Karpas-422 (cell line): Measurements from ENCODE around the gene CRISP1. TPM values are rescaled to one million over a fixed set of nuclear protein-coding genes. Genes with fewer than 3 reads are reported as not detected.
"Not testable (repeated sequence)": the region's sequence is repeated elsewhere in the genome, so short reads cannot be mapped to it uniquely, and the experiment has no call there.

Experiments used
- DNase-seq: peaks from one replicate; pipeline ENCODE4 v3.0.0-alpha.2; 2015
- H2AFZ ChIP-seq: fragments of 200-600 bp; sonication (generic); 2 replicates; pipeline ENCODE4 v1.6.1; 2014; ENCODE audit warnings: antibody characterized with exemption, low read length, mixed read lengths
- H3K27ac ChIP-seq: fragments of 200-600 bp; sonication (generic); 2 replicates; pipeline ENCODE4 v1.5.1; 2014; ENCODE audit warnings: mild to moderate bottlenecking, low read length, moderate library complexity
- H3K27me3 ChIP-seq: fragments of 200-600 bp; sonication (generic); 2 replicates; pipeline ENCODE4 v1.6.1; 2014; ENCODE audit warnings: low read length, mixed read lengths
- H3K36me3 ChIP-seq: fragments of 200-600 bp; sonication (generic); 2 replicates; pipeline ENCODE4 v1.6.1; 2014; ENCODE audit warnings: low read length, mixed read lengths; ENCODE audit not compliant: insufficient read depth
- H3K4me1 ChIP-seq: fragments of 200-600 bp; sonication (generic); 2 replicates; pipeline ENCODE4 v1.6.1; 2014; ENCODE audit warnings: mild to moderate bottlenecking, low read length, mixed read lengths
- H3K4me2 ChIP-seq: fragments of 200-600 bp; sonication (generic); 2 replicates; pipeline ENCODE4 v1.6.1; 2014; ENCODE audit warnings: low read length, low read depth, mild to moderate bottlenecking; ENCODE audit not compliant: poor library complexity, severe bottlenecking
- H3K4me3 ChIP-seq: fragments of 200-600 bp; sonication (generic); 2 replicates; pipeline ENCODE4 v1.5.1; 2014; ENCODE audit warnings: mild to moderate bottlenecking, antibody characterized with exemption, low read length, mixed read lengths
- H3K79me2 ChIP-seq: fragments of 200-600 bp; sonication (generic); 2 replicates; pipeline ENCODE4 v1.6.1; 2014; ENCODE audit warnings: mild to moderate bottlenecking, low read length, mixed read lengths
- H3K9ac ChIP-seq: fragments of 200-600 bp; sonication (generic); 2 replicates; pipeline ENCODE4 v1.6.0; 2014; ENCODE audit warnings: low read length
- H3K9me2 ChIP-seq: fragments of 200-600 bp; sonication (generic), shearing (Covaris generic); replicated peaks from 2 replicates; pipeline ENCODE4 v1.6.0; 2014; ENCODE audit warnings: mild to moderate bottlenecking, low read length, moderate library complexity; ENCODE audit not compliant: insufficient read depth
- H3K9me3 ChIP-seq: fragments of 300-700, 200-600 bp; sonication (generic); 2 replicates; pipeline ENCODE4 v1.6.1; 2014; ENCODE audit warnings: low read length, mixed read lengths
- H4K20me1 ChIP-seq: fragments of 200-600 bp; sonication (generic); 2 replicates; pipeline ENCODE4 v1.6.1; 2014; ENCODE audit warnings: mild to moderate bottlenecking, antibody characterized with exemption, low read length, low read depth; ENCODE audit not compliant: insufficient read depth
- total RNA-seq: library from RNA; depleted of rRNA; stranded (reverse); fragments of >200 nt; shearing (Covaris generic); gene quantifications from 2 replicates; pipeline ENCODE4 v1.2.3, GENCODE V29; 2014; ENCODE audit warnings: low replicate concordance

CRISP1 gene
- total RNA-seq, 1 experiment from 2014 or later = not detected

GRCh38 chr6:49902856-49903255 is 36.5 kb upstream of the CRISP1 start:
- H3K4me3 ChIP-seq = no peak overlapping the region
- H2AFZ ChIP-seq = no peak overlapping the region
- no peaks in the 10 kb centered on the region for H3K79me2 ChIP-seq
- no peak for DNase-seq
- H3K27ac ChIP-seq = no peak overlapping the region
- H3K4me2 ChIP-seq = no peak overlapping the region
- H3K27me3 ChIP-seq = no peaks in the 10 kb centered on the region
- H3K36me3 ChIP-seq = no peaks in the 10 kb centered on the region
- no peaks in the 10 kb centered on the region for H3K9me2 ChIP-seq
- H4K20me1 ChIP-seq = no peaks in the 10 kb centered on the region
- no peaks in the 10 kb centered on the region for H3K4me1 ChIP-seq
- H3K9ac ChIP-seq = no peak overlapping the region
- H3K9me3 ChIP-seq = no peaks in the 10 kb centered on the region

- Histone ChIP-seq H3K4me3 (no peak overlapping the region), H3K4me2 (no peak overlapping the region), H3K4me1 (no peaks in the 10 kb centered on the region), H3K27ac (no peak overlapping the region), H3K36me3 (no peaks in the 10 kb centered on the region), H3K9me3 (peaks cover 3% of the 10 kb centered on the region; the same call in 1 of the 2 replicates), H3K9me2 (no peaks in the 10 kb centered on the region), H3K9ac (no peak overlapping the region), H3K79me2 (no peaks in the 10 kb centered on the region), H3K27me3 (no peaks in the 10 kb centered on the region), H4K20me1 (no peaks in the 10 kb centered on the region), H2AFZ (no peak overlapping the region)
- DNase-seq = no peak
These were observed 32.7 kb upstream of the CRISP1 start for GRCh38 chr6:49898904-49899566.

DNA sequence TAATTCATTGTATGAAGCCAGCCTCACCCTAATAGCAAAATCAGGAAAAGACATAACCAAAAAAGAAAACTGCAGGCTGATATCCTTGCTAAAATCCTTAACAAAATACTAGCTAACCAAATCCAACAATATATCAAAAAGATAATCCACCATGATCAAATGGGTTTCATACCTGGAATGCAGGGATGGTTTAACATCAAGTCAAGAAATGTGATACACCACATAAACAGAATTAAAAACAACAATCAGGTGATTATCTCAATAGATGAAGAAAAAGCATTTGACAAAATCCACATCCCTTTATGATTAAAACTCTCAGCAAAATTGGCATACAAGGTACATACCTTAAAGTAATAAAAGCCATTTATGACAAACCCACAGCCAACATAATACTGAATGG is 29.2 kb upstream of the CRISP1 start:
- not testable (repeated sequence) for H3K27ac ChIP-seq, H3K4me1 ChIP-seq, H3K4me2 ChIP-seq, H3K9ac ChIP-seq, H3K36me3 ChIP-seq, H4K20me1 ChIP-seq, DNase-seq, H2AFZ ChIP-seq, H3K9me2 ChIP-seq, H3K9me3 ChIP-seq, H3K27me3 ChIP-seq, H3K4me3 ChIP-seq, H3K79me2 ChIP-seq

DNA sequence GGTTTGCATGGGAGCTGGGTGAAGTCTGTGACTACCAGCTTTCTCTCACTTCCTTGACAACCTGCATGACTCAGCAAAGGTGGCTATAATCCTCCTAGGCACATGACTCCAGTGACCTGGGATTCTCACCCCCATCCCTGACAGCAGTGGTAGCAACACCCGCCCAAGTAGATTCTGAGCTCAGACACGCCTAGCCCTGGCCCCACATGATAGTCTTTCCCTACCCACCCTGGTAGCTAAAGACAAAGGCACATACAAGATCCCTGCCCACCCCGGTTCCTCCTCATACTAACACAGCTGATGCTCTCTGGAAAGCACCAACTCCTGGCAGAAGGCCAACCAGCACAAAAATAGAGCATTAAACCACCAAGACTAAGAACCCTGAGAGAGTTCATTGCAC is 25.9 kb upstream of the CRISP1 start:
- Histone ChIP-seq H3K4me2 (no peak overlapping the region), H3K4me3 (no peak overlapping the region), H2AFZ (no peak overlapping the region), H3K27me3 (no peaks in the 10 kb centered on the region), H3K9ac (no peak overlapping the region), H3K9me2 (0 out of 2 replicates have a peak, but pooled peaks cover 3% of the 10 kb centered on the region), H3K36me3 (no peaks in the 10 kb centered on the region), H4K20me1 (no peaks in the 10 kb centered on the region), H3K9me3 (peaks cover 3% of the 10 kb centered on the region; the same call in 1 of the 2 replicates), H3K27ac (no peak overlapping the region), H3K4me1 (no peaks in the 10 kb centered on the region), H3K79me2 (no peaks in the 10 kb centered on the region)
- DNase-seq = no peak

- no peaks in the 10 kb centered on the region for H4K20me1 ChIP-seq
- no peaks in the 10 kb centered on the region for H3K36me3 ChIP-seq
- no peak for DNase-seq
- no peak overlapping the region for H3K9ac ChIP-seq
- H3K27me3 ChIP-seq = no peaks in the 10 kb centered on the region
- no peaks in the 10 kb centered on the region for H3K79me2 ChIP-seq
- 0 out of 2 replicates have a peak, but pooled peaks cover 3% of the 10 kb centered on the region for H3K9me2 ChIP-seq
- no peak overlapping the region for H3K4me2 ChIP-seq
- no peak overlapping the region for H2AFZ ChIP-seq
- H3K4me1 ChIP-seq = no peaks in the 10 kb centered on the region
- peaks cover 5% of the 10 kb centered on the region; the same call in 1 of the 2 replicates for H3K9me3 ChIP-seq
- no peak overlapping the region for H3K27ac ChIP-seq
- no peak overlapping the region for H3K4me3 ChIP-seq
These were observed 24.7 kb upstream of the CRISP1 start for GRCh38 chr6:49890988-49891387.

GRCh38 chr6:49888742-49889431 is 22.6 kb upstream of the CRISP1 start:
- Histone ChIP-seq H3K27ac (no peak overlapping the region), H3K9ac (no peak overlapping the region), H3K4me2 (no peak overlapping the region), H3K27me3 (no peaks in the 10 kb centered on the region), H2AFZ (no peak overlapping the region), H4K20me1 (no peaks in the 10 kb centered on the region), H3K36me3 (no peaks in the 10 kb centered on the region), H3K79me2 (no peaks in the 10 kb centered on the region), H3K4me1 (no peaks in the 10 kb centered on the region), H3K4me3 (no peak overlapping the region), H3K9me3 (0 out of 2 replicates have a peak, but pooled peaks cover 2% of the 10 kb centered on the region), H3K9me2 (0 out of 2 replicates have a peak, but pooled peaks cover 3% of the 10 kb centered on the region)
- no peak for DNase-seq

DNA sequence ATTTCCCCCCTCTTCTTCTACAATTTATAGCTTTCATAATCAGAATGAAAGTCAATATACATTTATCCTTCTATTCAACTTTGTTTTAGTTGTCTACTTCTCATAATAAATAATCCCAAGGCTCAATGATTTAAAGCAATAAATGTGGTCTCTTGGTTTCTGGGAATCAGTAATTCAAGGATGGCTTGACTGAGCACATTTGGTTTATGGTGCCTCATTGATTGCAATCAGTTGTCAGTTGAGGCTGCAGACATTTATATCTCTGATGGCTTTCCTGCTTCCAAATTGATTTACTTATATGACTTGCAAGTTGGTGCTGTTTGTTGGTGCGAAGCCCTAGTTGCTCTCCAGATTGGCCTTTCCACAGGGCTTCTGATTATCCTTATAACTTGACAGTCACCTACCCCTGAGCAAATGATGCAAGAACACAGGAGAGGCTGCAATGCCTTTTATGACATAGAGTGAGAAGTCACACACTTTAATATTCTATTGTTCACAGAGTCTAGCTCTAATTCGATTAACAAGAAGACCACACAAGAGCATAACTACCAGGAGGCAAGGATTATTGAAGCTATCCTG is 2.7 kb upstream of the CRISP1 start:
- no peak for DNase-seq

GRCh38 chr6:49856282-49856681 is 10.1 kb downstream of the CRISP1 start:
- DNase-seq = no peak
- H2AFZ ChIP-seq = no peak overlapping the region

More for the DNA sequence above, 2.7 kb upstream of the CRISP1 start:
- Histone ChIP-seq H3K4me1 (no peaks in the 10 kb centered on the region), H3K4me3 (no peak overlapping the region), H3K79me2 (no peaks in the 10 kb centered on the region), H3K27me3 (no peaks in the 10 kb centered on the region), H3K9me3 (peaks cover 3% of the 10 kb centered on the region), H2AFZ (no peak overlapping the region), H3K9ac (no peak overlapping the region), H4K20me1 (no peaks in the 10 kb centered on the region), H3K36me3 (no peaks in the 10 kb centered on the region), H3K27ac (no peak overlapping the region), H3K4me2 (no peak overlapping the region), H3K9me2 (no peaks in the 10 kb centered on the region)

More at GRCh38 chr6:49856282-49856681, 10.1 kb downstream of the CRISP1 start:
- no peaks in the 10 kb centered on the region for H3K4me1 ChIP-seq
- H3K4me3 ChIP-seq = no peak overlapping the region
- H4K20me1 ChIP-seq = no peaks in the 10 kb centered on the region
- H3K9me3 ChIP-seq = no peaks in the 10 kb centered on the region
- H3K9ac ChIP-seq = no peak overlapping the region
- no peak overlapping the region for H3K4me2 ChIP-seq
- no peaks in the 10 kb centered on the region for H3K79me2 ChIP-seq
- H3K36me3 ChIP-seq = no peaks in the 10 kb centered on the region
- H3K27me3 ChIP-seq = no peaks in the 10 kb centered on the region
- H3K27ac ChIP-seq = no peak overlapping the region
- H3K9me2 ChIP-seq = no peaks in the 10 kb centered on the region
